A673 (cell line): Measurements from ENCODE around the gene SEC61A1. TPM values are rescaled to one million over a fixed set of nuclear protein-coding genes. Genes with fewer than 3 reads are reported as not detected.

Experiments
- BruUV-seq: library from RNA; stranded (reverse); fragments of 400-500 nt; replicated peaks from 2 replicates; lab custom pipeline; 2021; lab: Mats Ljungman, UMichigan
- CTCF ChIA-PET: fragments of 300-600 bp; sonication (Branson Sonifier 250); formaldehyde crosslinking; loops from one replicate; lab custom pipeline; 2022; ENCODE audit warnings: antibody characterized with exemption; lab: Charles Lee
- POLR2A ChIA-PET: fragments of 300-600 bp; sonication (Branson Sonifier 250); formaldehyde crosslinking; loops from one replicate; lab custom pipeline; 2022; ENCODE audit warnings: antibody characterized with exemption; ENCODE audit not compliant: low non-redundant PET; lab: Charles Lee
- DNase-seq: peaks from one replicate; pipeline ENCODE4 v3.0.0-alpha.2; 2015; ENCODE audit warnings: low spot score
- H3K27ac ChIP-seq: fragments of 200-600 bp; sonication (generic); 2 replicates; pipeline ENCODE4 v1.5.1; 2016; ENCODE audit warnings: mixed run types, low read depth, mild to moderate bottlenecking, mixed read lengths, antibody characterized with exemption, low read length; ENCODE audit not compliant: poor library complexity, severe bottlenecking
- H3K27me3 ChIP-seq: fragments of 200-600 bp; sonication (generic); replicated peaks from 2 replicates; pipeline ENCODE4 v1.6.1; 2017; ENCODE audit warnings: mixed run types, low read depth, mild to moderate bottlenecking, mixed read lengths, antibody characterized with exemption, low read length; ENCODE audit not compliant: insufficient read depth, poor library complexity
- H3K36me3 ChIP-seq: fragments of 200-600 bp; sonication (generic); 2 replicates; pipeline ENCODE4 v1.6.1; 2016; ENCODE audit warnings: mixed run types, mild to moderate bottlenecking, mixed read lengths, antibody characterized with exemption, low read length; ENCODE audit not compliant: insufficient read depth, poor library complexity, severe bottlenecking
- H3K4me1 ChIP-seq: fragments of 200-600 bp; sonication (generic); 2 replicates; pipeline ENCODE4 v1.6.1; 2017; ENCODE audit warnings: mixed run types, mild to moderate bottlenecking, mixed read lengths, antibody characterized with exemption, low read length; ENCODE audit not compliant: insufficient read depth, poor library complexity, severe bottlenecking
- H3K4me3 ChIP-seq: fragments of 200-600 bp; sonication (generic); 2 replicates; pipeline ENCODE4 v1.5.1; 2016; ENCODE audit warnings: low read depth, mixed run types, mild to moderate bottlenecking, mixed read lengths, low read length; ENCODE audit not compliant: poor library complexity, severe bottlenecking
- H3K9me3 ChIP-seq: fragments of 200-600 bp; sonication (generic); 2 replicates; pipeline ENCODE4 v1.6.1; 2016; ENCODE audit warnings: mixed run types, low read depth, mild to moderate bottlenecking, mixed read lengths, antibody characterized with exemption, low read length; ENCODE audit not compliant: poor library complexity, severe bottlenecking
- CTCF ChIP-seq: fragments of 300-800, 200-600 bp; sonication (generic); conservative IDR thresholded peaks from 2 replicates; pipeline ENCODE4 v1.5.1; 2017; ENCODE audit warnings: low read depth, mild to moderate bottlenecking, antibody characterized with exemption, low read length, moderate library complexity, mixed read lengths
- EZH2 ChIP-seq: fragments of 200-600 bp; sonication (generic); IDR thresholded peaks from 2 replicates; pipeline ENCODE4 v1.6.1; 2017; ENCODE audit warnings: borderline replicate concordance, low read depth, mild to moderate bottlenecking, mixed read lengths, antibody characterized with exemption, low read length; ENCODE audit not compliant: poor library complexity, severe bottlenecking
- intact Hi-C: fragments of 100-400 bp; cut with micrococcal nuclease; formaldehyde crosslinking; loops from one replicate; pipeline ENCODE4 v1.10.0; 2022; ENCODE audit not compliant: unreplicated experiment
- total RNA-seq: library from RNA; stranded (reverse); gene quantifications from 2 replicates; pipeline ENCODE4 v1.2.3, GENCODE V29; 2021

The SEC61A1 gene
- total RNA-seq, 1 experiment from 2014 or later: 176 TPM

GRCh38 chr3:128021768-128022372 is 30.4 kb upstream of the SEC61A1 start:
- BruUV-seq: no TSS peak
- Histone ChIP-seq H3K9me3 (peaks cover under 1% of the 10 kb centered on the region), H3K4me1 (no peaks in the 10 kb centered on the region), H3K27ac (no peak overlapping the region), H3K36me3 (no peaks in the 10 kb centered on the region), H3K4me3 (no peak overlapping the region), H3K27me3 (peaks cover 4% of the 10 kb centered on the region)
- ChIA-PET POLR2A (no interaction called here), CTCF (no interaction called here)
- intact Hi-C loops: no loop called here
- TF ChIP-seq CTCF (no peak), EZH2 (no peak)
- DNase-seq: no peak

GRCh38 chr3:128033102-128033501 is 19.1 kb upstream of the SEC61A1 start:
- TF ChIP-seq EZH2 (no peak), CTCF (no peak)
- no peak for DNase-seq
- BruUV-seq: no TSS peak
- Histone ChIP-seq H3K27ac (no peak overlapping the region), H3K27me3 (peaks cover 5% of the 10 kb centered on the region), H3K9me3 (no peaks in the 10 kb centered on the region), H3K36me3 (no peaks in the 10 kb centered on the region), H3K4me3 (no peak overlapping the region), H3K4me1 (no peaks in the 10 kb centered on the region)
- ChIA-PET CTCF (no interaction called here), POLR2A (no interaction called here)
- intact Hi-C loops: no loop called here

- no peak for DNase-seq
- Histone ChIP-seq H3K9me3 (no peaks in the 10 kb centered on the region), H3K4me3 (no peak overlapping the region), H3K36me3 (no peaks in the 10 kb centered on the region), H3K27ac (no peak overlapping the region), H3K27me3 (peaks cover 19% of the 10 kb centered on the region), H3K4me1 (no peaks in the 10 kb centered on the region)
- BruUV-seq: no TSS peak
- TF ChIP-seq EZH2 (no peak), CTCF (no peak)
- intact Hi-C loops: no loop called here
- POLR2A ChIA-PET: no interaction called here
- CTCF ChIA-PET: no interaction called here
Measured at GRCh38 chr3:128036119-128036518, 16.1 kb upstream of the SEC61A1 start.
